ENCODE measurements around the gene SLC35A3. TPM values are rescaled to one million over a fixed set of nuclear protein-coding genes. Genes with fewer than 3 reads are reported as not detected.

The SLC35A3 gene
- total and polyA plus RNA-seq, 2 of the 4 experiments (the other 2 are of a cell fraction), result 9.6 to 13.6 TPM

DNA sequence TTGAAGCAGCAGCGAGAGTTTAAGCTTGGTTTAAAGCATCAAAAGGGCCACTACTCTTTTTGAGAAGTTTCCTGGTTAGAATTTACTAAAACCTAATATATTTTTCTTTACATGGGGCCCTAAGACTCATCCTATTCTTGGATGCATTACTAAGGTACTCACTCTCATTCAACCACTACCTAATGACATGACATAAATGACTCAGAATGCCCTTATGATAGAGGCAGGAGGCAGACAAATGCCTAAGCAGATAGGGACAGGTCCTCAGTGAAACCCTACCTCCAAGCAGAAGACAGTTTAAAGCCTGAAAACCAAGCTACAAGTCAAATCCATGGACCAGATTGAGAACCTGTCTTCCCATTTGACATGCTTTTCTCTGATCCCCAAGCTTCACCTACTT lies 34.3 kb upstream of the SLC35A3 start:
- no peaks in the 10 kb centered on the region for H3K4me1 ChIP-seq (ENCODE audit: control insufficient read depth, insufficient read depth, low read length)
- H3K9me1 ChIP-seq (ENCODE audit: insufficient read depth, low read length), result no peaks in the 10 kb centered on the region
- H3K4me2 ChIP-seq (ENCODE audit: low read depth, low read length), result no peak overlapping the region
- H3K79me1 ChIP-seq (ENCODE audit: low read depth in 1 of 2, low read length in 2 of 2), result no peaks in the 10 kb centered on the region
- H2AFZ ChIP-seq (replicated peaks; ENCODE audit: low read length, poor library complexity), result no peak overlapping the region
- H3K14ac ChIP-seq (replicated peaks; ENCODE audit: low read depth, low read length), result no peak overlapping the region
- H3K23ac ChIP-seq (ENCODE audit: low read depth, low read length), result no peak overlapping the region
- H3K27ac ChIP-seq (ENCODE audit: insufficient read depth, low read length), result no peak overlapping the region
- dilution Hi-C loops (cut with HindIII; ENCODE audit: low sequenced_read_pairs, unreplicated experiment) (no loop called here), in situ Hi-C loops (cut with MboI; ENCODE audit: low sequenced_read_pairs) (no loop called here), intact Hi-C loops (cut with micrococcal nuclease) (no loop called here)
- H2BK20ac ChIP-seq (ENCODE audit: low read depth, low read length), result no peak overlapping the region
- no peak overlapping the region for H2BK5ac ChIP-seq (ENCODE audit: low read depth, low read length, poor library complexity, severe bottlenecking)
- no peak overlapping the region for H4K8ac ChIP-seq (ENCODE audit: low read depth in 2 of 2, low read length in 2 of 2)
- H4K91ac ChIP-seq (ENCODE audit: insufficient read depth, low read depth, low read length), result no peak overlapping the region
- no peak for TF ChIP-seq MAFK (IDR thresholded peaks at IDR 0.05; ENCODE audit: low read depth, low read length)
- TF ChIP-seq BHLHE40 (IDR thresholded peaks at IDR 0.05; ENCODE audit: low read depth, low read length), result no peak
- no peak for TF ChIP-seq RAD21 (IDR thresholded peaks at IDR 0.05; ENCODE audit: low read length)
- TF ChIP-seq, protein P1, sequence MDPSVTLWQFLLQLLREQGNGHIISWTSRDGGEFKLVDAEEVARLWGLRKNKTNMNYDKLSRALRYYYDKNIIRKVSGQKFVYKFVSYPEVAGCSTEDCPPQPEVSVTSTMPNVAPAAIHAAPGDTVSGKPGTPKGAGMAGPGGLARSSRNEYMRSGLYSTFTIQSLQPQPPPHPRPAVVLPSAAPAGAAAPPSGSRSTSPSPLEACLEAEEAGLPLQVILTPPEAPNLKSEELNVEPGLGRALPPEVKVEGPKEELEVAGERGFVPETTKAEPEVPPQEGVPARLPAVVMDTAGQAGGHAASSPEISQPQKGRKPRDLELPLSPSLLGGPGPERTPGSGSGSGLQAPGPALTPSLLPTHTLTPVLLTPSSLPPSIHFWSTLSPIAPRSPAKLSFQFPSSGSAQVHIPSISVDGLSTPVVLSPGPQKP (IDR thresholded peaks at IDR 0.05; ENCODE audit: borderline replicate concordance, low read depth, low read length), result no peak
- no peak for TF ChIP-seq CEBPB (IDR thresholded peaks at IDR 0.05; ENCODE audit: low read depth, low read length)
- TF ChIP-seq, protein P2, sequence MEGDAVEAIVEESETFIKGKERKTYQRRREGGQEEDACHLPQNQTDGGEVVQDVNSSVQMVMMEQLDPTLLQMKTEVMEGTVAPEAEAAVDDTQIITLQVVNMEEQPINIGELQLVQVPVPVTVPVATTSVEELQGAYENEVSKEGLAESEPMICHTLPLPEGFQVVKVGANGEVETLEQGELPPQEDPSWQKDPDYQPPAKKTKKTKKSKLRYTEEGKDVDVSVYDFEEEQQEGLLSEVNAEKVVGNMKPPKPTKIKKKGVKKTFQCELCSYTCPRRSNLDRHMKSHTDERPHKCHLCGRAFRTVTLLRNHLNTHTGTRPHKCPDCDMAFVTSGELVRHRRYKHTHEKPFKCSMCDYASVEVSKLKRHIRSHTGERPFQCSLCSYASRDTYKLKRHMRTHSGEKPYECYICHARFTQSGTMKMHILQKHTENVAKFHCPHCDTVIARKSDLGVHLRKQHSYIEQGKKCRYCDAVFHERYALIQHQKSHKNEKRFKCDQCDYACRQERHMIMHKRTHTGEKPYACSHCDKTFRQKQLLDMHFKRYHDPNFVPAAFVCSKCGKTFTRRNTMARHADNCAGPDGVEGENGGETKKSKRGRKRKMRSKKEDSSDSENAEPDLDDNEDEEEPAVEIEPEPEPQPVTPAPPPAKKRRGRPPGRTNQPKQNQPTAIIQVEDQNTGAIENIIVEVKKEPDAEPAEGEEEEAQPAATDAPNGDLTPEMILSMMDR (conservative IDR thresholded peaks at IDR 0.05; ENCODE audit: low read depth, low read length), result no peak
- TF ChIP-seq RCOR1 (IDR thresholded peaks at IDR 0.05; ENCODE audit: insufficient replicate concordance, low read length), result no peak
- no peak for TF ChIP-seq MAZ (IDR thresholded peaks at IDR 0.05; ENCODE audit: borderline replicate concordance, low read depth, low read length)
- no peak for TF ChIP-seq RFX5 (IDR thresholded peaks at IDR 0.05; ENCODE audit: low read depth, low read length)
- no peak for TF ChIP-seq MXI1 (IDR thresholded peaks at IDR 0.05; ENCODE audit: borderline replicate concordance, low read depth, low read length)
- TF ChIP-seq CHD1 (IDR thresholded peaks at IDR 0.05; ENCODE audit: low read depth, low read length), result no peak
- TF ChIP-seq POLR2A (IDR thresholded peaks at IDR 0.05; ENCODE audit: low read depth, low read length), result no peak
- no peak for TF ChIP-seq SMC3 (IDR thresholded peaks at IDR 0.05; ENCODE audit: low read depth, low read length)
- TF ChIP-seq, protein P3, sequence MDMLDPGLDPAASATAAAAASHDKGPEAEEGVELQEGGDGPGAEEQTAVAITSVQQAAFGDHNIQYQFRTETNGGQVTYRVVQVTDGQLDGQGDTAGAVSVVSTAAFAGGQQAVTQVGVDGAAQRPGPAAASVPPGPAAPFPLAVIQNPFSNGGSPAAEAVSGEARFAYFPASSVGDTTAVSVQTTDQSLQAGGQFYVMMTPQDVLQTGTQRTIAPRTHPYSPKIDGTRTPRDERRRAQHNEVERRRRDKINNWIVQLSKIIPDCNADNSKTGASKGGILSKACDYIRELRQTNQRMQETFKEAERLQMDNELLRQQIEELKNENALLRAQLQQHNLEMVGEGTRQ (IDR thresholded peaks at IDR 0.05; ENCODE audit: low read depth, low read length), result no peak
- TF ChIP-seq NFE2L2 (IDR thresholded peaks at IDR 0.05; ENCODE audit: low read depth, low read length), result no peak
- H4K20me1 ChIP-seq (ENCODE audit: insufficient read depth, low read length), result no peaks in the 10 kb centered on the region
- ATAC-seq (ENCODE audit: low read depth) (no peak), DNase-seq (no peak)
- H2BK120ac ChIP-seq (ENCODE audit: low read depth, low read length), result no peak overlapping the region
- H2BK15ac ChIP-seq (ENCODE audit: low read depth, low read length), result no peak overlapping the region
- no peak overlapping the region for H2AK9ac ChIP-seq (replicated peaks; ENCODE audit: low read depth, low read length, poor library complexity)
- POLR2A ChIA-PET (ENCODE audit: unreplicated experiment), result no interaction called here
- WGBS, 2 experiments (ENCODE audit: extremely low coverage in 2 of 2, insufficient read length in 1 of 2), result no CpG with 5 or more reads among the region's 1 CpG
- no peak overlapping the region for H3K56ac ChIP-seq (ENCODE audit: extremely low read depth, insufficient read depth, low read length)
- H3K9me3 ChIP-seq (ENCODE audit: control insufficient read depth, insufficient read depth, low read length), result no peaks in the 10 kb centered on the region
- no peak overlapping the region for H4K5ac ChIP-seq (ENCODE audit: low read depth, low read length)
- CTCF ChIA-PET, result interaction anchor here (0.6 kb wide), 1 partner anchor 22 kb away, joined by 4 read pairs; no protein-coding TSS in a partner anchor
- BruUV-seq (replicated peaks), result no TSS peak
- no peak overlapping the region for H3K4me3 ChIP-seq (ENCODE audit: insufficient read depth, low read depth, low read length)
- no peaks in the 10 kb centered on the region for H3K36me3 ChIP-seq (ENCODE audit: control insufficient read depth, insufficient read depth, low read length)
- H3K18ac ChIP-seq (ENCODE audit: low read depth, low read length), result no peak overlapping the region
- peaks cover 4% of the 10 kb centered on the region; the same call in 1 of the 2 replicates for H3K27me3 ChIP-seq (ENCODE audit: control insufficient read depth, insufficient read depth, low read length)
- no peak overlapping the region for H3K4ac ChIP-seq (ENCODE audit: low read depth, low read length)
- no peak overlapping the region for H2AK5ac ChIP-seq (ENCODE audit: low read depth, low read length)
- H3K9ac ChIP-seq (ENCODE audit: low read depth, low read length), result no peak overlapping the region
